NOMO-1 (cell line): ENCODE results near the gene CPZ.
"Not testable (repeated sequence)": the region's sequence is repeated elsewhere in the genome, so short reads cannot be mapped to it uniquely, and the experiment has no call there.

Source experiments
- DNase-seq, 2 experiments: peaks; one replicate each; lab custom pipeline; 2025; ENCODE audit not compliant: unreplicated experiment in 2 of 2; lab: John Stamatoyannopoulos, UW

Gene CPZ

DNA sequence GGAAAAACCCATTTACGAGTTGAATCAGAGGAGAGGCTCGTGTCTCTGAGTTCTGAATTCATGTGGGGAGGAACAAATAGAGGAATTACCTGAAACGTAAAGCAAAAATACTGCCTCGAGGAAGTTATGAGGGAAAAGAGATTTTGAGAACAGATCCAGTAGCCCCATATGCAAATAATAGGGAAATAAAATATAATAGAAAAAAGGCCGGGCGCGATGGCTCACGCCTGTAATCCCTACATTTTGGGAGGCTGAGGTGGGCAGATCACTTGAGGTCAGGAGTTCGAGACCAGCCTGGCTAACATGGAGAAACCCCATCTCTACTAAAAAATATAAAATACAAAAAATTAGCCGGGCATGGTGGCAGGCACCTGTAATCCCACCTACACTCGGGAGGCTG, 42.2 kb downstream of the CPZ start:
- not testable (repeated sequence) for DNase-seq

GRCh38 chr4:8635897-8636554, 43.5 kb downstream of the CPZ start:
- DNase-seq: not testable (repeated sequence)

DNA sequence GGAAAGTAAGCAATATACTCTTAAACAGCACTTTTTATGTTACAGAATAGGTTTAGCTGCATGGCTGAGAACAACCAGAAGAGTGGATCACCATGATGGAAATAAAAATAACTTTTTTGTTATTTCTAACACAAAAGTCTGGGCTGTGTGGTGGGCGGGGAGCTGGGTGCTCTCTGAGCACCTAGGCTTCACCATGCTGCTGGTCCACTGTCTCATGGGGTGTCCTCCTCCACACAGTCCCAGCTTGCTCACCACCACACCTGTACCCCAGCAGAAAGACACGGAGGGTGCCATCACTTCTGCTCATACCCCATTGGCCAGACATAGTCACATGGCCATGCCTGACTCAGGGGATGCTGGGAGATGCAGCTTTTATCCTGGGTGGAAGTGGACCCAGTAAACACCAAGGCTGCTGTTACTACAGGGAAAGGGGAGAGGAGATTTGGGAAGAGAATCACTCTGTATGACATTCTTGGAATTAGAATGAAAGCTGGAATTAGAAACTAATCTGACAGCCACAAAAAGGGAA, 45.0 kb downstream of the CPZ start:
- DNase-seq: no peak

DNA sequence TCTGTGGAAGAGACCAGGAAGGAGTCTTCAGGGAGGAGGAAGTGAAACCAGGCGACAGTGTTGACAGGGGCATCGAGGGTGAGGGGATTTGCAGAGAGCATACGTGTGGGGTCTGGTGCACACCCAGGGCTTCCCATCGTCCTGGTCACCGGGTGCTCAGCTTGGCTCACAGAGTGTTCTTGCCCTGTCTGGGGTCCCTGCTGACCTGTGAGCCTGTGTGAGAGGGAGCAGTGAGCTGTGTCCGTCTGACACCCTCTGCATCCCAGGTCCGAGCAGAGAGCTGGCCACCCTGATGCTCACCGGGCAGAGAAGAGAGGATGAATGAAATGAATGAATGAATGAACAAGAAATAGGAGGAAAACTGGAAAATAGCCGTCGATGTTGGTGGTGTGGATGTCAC, 46.5 kb downstream of the CPZ start:
- peak in 1 of 2 experiments; percentile 9 for DNase-seq

GRCh38 chr4:8639777-8640720, 47.5 kb downstream of the CPZ start:
- no peak for DNase-seq

- no peak for DNase-seq
Observed at GRCh38 chr4:8640816-8641215, 48.3 kb downstream of the CPZ start.

DNA sequence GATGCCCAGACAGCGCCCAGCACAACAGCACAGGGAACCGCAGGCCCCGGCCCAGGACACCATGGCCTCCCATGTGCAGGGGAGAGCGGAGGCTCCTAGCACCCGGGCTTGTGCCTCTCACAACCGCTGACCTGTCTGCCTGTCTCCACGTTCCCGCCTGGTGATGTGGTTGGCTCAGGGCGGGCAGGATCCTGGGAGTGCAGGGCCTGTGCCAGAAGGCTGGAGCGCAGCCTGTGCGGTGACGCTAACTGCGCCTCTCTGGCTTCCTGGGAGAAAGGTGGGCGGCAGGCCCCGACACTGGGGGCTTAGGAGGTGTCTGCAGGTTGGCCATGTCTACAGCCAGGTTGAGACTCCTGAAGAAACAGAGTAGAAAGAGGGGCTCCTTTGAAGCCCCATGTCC, 48.7 kb downstream of the CPZ start:
- no peak for DNase-seq

DNA sequence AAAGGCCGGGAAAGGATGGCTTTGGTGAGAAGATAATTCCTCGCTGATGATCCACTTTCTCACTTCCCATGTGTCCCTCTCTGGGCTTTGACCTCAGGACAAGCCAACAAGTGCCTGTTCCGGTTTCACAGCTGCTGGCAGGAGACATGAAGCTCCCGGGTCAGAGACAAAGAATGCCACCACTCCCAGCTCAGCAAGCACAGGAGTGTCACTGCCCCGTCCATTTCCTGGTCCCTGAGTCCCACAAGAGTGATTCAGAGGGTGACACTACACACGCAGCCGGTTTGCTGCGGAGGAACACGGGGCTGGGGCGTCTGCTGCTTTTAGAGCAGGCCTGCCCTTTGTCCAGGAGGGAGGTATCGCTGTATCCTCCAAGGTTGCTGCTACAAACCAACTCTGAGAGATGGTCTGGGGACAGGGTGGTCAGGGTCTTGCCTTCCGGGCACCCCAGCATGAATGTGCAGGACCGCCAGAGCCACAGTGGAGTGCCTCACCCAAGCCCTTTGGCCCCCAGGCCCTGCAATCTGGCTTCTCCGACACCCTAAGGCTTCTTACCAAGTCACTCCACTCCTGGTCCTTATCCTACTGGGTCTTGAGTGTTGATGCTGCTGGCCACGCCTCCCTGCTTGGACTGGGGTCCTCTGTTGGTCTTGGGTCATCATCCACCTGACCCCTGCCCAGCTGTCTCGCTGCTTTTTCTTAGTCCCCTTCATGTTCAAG, 49.5 kb downstream of the CPZ start:
- DNase-seq: no peak

DNA sequence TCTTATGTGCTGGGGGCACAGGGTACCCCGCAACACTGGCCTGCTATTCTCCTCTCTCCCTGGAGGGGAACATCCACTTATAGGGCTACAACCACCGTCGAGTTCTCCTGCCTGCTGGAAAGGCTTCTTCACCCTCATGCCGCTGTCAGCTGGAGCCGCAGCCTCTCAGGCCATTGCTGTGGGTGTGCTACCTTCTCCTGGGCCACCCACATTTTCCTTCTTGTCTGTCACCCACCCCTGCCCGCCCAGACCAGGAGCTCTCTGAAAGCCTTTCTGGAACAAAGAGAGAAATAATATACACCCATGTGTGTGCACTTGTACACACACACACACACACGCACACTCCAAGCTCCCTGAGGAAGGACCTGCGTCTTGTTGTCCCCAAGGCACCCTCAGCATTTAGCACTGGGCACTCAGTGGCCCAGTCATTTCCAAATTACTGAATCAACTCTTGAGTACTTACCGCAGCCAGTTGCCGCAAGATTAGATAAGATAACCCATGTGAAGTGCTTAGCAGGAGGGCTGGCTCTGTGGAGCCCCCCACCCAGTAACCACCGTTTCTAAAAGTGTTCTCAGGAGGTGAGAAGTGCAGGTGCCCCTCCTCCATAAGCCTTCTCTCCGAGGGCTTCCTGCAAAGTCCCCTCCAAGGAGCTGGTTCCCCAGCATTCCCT, 50.2 kb downstream of the CPZ start:
- DNase-seq: no peak

DNA sequence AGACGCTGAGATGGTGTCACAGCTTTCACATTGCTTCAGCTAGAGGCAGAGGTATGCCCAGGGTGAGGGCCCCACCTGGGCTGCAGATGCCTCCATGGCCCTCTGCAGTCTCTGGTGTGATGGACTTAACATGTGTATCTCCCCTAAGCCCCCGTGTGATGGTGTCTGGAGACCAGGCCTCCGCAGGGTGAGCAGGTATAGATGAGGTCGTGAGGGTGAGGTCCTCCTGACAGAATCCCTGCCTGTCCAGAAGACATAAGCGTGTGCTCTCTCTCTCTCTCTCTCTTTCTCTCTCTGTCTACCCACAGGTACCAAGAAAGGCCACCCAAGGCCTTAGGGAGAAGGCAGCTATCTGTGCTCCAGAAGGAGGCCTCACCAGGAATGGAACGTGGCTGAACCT, 50.9 kb downstream of the CPZ start:
- DNase-seq: no peak

- no peak for DNase-seq
Observed at GRCh38 chr4:8643986-8644385, 51.4 kb downstream of the CPZ start.

DNA sequence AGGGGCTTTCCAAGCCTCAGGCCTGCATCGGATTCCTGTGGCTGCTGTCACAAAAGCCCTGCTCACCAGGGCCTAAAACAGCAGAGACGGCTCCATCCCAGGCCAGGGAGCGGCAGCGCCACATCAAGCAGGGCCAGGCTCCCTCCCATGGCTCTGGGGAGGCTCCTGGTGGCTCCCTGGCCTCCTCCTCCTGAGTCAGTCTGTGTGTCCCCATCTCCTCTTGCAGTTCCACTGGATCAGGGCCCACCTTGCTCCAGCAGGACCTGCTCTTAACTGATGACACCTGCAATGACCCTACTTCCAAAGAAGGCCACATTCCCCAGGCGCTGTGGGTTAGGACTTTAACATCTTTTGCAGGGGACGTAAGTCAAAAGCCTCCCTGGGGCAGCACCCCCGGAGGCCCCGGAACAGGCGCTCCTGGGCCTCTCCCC, 51.9 kb downstream of the CPZ start:
- DNase-seq: no peak

GRCh38 chr4:8644966-8645752, 52.6 kb downstream of the CPZ start:
- no peak for DNase-seq

DNA sequence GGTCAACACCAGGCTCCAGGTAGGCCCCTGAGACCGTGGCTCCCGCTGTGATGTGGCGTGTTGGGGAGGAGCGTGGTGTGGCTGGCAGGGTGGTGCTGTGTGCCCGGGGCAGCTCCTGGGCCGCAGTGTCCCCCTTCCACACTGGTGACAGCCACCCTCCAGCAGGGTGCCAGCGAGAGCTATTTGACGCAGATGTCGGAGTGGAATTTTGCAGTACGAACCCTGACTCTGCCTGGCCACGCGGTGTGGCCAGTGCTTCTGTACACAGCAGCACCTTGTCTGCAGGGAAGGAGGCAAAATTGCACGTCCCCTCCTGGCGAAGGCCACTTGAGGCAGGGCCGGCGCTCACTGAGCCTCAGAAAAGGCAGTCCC, 53.2 kb downstream of the CPZ start:
- no peak for DNase-seq

- DNase-seq: no peak
Observed at GRCh38 chr4:8646296-8647093, 53.9 kb downstream of the CPZ start.

DNA sequence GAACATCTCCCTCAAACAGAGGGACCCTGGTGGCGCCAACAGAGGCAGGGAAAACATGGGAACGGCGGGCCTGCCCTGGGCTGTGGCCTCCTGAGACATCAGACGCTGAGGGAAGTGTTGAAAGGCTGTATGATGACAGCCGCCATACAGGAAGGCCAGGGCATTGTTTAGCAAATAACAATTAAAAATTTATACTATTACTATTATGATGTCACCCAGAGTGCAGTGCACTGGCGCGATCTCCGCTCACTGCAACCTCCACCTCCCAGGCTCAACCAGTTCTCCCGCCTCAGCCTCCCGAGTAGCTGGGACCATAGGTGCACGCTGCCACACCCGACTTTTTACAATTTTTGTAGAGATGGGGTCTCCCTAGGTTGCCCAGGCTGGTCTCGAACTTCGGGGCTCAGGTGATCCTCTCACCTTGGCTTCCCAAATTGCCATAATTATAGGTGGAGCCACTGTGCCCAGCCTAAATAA, 54.6 kb downstream of the CPZ start:
- DNase-seq: no peak

DNA sequence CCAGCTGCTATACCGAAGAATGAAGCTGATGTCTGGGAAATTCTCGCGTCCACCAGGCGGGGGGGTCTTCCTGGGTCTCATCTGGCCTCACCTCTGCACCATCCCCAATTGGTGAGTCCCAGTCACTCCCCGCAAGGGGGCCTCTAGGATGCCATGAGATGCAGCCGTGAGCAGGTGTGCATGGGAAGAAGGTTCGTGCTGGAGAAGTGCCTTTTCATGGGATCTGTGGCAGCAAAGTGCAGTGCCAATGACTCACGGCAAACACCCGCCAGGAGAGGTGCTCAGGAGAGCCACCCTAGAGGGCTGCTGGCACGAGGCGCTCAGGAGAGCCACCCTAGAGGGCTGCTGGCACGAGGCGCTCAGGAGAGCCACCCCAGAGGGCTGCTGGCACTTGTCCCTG, 55.1 kb downstream of the CPZ start:
- DNase-seq: no peak

DNA sequence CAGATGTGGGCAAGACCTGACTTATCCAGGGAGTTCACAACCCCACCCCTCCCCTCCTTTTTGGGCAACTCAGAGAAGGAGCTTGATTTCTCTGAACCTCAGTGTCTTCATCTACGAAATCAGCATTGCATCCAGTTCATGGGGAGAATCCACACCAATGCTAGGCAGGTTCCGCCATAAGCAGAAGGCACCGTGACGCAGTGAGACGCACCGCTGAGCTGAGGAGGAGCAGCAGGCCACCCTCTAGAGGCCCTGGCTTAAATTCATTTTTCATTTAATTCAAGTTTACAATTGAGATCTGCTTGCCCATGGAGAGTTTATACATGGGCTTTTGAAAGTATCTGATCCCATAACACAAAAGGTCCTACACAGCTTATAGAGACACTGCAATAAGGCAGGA, 55.7 kb downstream of the CPZ start:
- no peak for DNase-seq
